HG02588 (cell line): ENCODE measurements around the gene SVIP.

Source experiments
- ATAC-seq: cut with Tn5 transposase; IDR thresholded peaks from one replicate; pipeline ENCODE4 v1.9.1; 2021; ENCODE audit warnings: mild to moderate bottlenecking, moderate library complexity; ENCODE audit not compliant: unreplicated experiment

Gene SVIP

DNA sequence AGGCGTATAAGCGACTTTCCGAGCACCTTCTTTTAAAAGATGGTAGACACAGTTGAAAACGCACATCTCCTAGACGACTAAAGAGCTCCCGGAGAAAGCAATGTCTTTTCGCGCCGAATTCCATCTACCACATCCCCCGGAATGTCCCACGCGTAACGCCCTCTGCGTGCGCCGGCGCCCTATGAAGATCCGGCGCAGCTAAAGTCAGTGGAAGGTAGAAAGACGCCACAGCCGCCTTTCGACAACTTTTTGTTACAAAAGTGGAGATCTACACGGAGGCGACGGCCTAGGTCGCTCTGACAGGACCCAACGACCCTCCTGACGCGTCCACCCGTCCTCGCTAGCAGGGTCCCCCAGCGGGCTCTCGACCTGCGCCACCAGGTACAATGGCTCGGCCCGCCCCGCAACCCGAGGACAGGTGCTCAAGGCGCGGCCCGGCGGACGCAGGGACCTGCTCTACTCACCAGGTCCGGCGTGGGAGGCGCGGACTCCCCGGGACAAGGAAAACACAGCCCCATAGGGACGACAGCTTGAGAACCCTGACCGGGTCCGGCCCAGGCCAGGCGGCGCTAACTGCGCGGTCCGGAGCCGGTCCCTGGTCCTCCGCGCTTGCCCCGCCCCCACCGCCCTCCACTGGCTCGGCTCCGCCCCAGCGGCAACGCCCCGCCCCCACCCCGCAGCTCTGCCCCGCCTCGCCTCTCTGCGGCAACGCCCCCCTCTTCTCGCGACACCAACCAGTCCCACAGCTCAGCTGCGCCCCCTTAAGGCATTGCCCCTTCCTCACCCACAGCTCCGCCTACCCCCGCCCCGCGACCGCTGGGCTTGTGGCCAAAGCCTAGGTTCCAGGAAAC lies at the start of gene SVIP:
SVIP (minus strand) TSS at position 571 of the 851 bp plus-strand sequence; CDS start at position 518, 53 bp downstream.
- ATAC-seq = peak; percentile 91

- no peak for ATAC-seq
Observed at GRCh38 chr11:22878604-22879003, 49.0 kb upstream of the SVIP start.

GRCh38 chr11:22878039-22878438 lies 48.4 kb upstream of the SVIP start:
- ATAC-seq = no peak

- peak; percentile 100 for ATAC-seq
Observed at GRCh38 chr11:22875869-22876473, 46.4 kb upstream of the SVIP start.

- ATAC-seq = no peak
Observed at GRCh38 chr11:22869325-22869724, 39.7 kb upstream of the SVIP start.

GRCh38 chr11:22860241-22860640 lies 30.6 kb upstream of the SVIP start, which contains the start of gene CCDC179:
Gene CCDC179, minus strand, starts transcription at chr11:22860474. Its CDS starts 53 bp downstream, at chr11:22860421.
- ATAC-seq = no peak

- ATAC-seq = no peak
Observed at GRCh38 chr11:22859756-22860155, 30.2 kb upstream of the SVIP start.

DNA sequence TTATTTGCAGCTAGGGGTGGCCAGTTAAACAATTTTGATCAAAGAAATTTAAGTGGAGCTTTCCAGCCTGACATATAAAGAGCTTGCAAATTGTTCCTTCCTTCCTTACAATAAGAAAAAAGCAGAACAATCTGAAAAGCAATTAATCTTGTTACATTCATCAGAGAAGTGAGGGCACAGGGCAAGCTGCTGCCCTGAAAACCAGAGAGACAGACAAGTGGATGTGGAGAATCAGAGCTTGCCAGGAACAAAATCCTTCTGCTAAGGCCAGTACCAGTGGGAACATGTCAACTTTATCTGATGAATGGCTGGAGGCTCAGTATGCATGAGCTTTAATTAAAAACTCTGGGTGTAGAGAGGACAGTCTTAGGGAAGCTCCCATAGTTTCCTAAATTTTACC lies 21.9 kb upstream of the SVIP start:
- no peak for ATAC-seq

GRCh38 chr11:22846726-22847125 lies 17.1 kb upstream of the SVIP start:
- no peak for ATAC-seq

- ATAC-seq = no peak
Observed at GRCh38 chr11:22832315-22833015, 2.9 kb upstream of the SVIP start.

GRCh38 chr11:22830082-22830414 lies 447 bp upstream of the SVIP start:
- ATAC-seq = no peak

DNA sequence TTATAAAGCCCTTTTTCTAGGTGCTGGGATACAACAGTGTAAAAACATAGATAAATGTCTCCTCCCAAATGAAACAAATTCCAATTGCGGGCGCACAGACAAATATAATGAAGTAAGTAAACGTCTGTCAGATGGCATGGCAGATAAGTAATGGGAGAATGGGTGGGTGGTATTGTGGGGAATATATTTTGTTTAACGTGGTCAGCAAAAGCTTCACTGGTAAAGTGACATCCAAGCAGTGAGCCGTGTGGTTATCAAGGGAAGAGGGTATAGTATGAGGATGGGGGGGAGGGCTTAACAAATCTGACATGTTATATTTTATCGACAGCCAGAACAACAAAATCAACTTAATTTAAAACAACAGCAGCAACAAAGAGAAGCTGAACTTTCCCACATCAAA lies 1.2 kb downstream of the SVIP start:
- no peak for ATAC-seq

GRCh38 chr11:22822203-22822602 lies 7.4 kb downstream of the SVIP start:
- no peak for ATAC-seq

GRCh38 chr11:22809893-22810292 lies 19.7 kb downstream of the SVIP start:
- ATAC-seq = no peak

DNA sequence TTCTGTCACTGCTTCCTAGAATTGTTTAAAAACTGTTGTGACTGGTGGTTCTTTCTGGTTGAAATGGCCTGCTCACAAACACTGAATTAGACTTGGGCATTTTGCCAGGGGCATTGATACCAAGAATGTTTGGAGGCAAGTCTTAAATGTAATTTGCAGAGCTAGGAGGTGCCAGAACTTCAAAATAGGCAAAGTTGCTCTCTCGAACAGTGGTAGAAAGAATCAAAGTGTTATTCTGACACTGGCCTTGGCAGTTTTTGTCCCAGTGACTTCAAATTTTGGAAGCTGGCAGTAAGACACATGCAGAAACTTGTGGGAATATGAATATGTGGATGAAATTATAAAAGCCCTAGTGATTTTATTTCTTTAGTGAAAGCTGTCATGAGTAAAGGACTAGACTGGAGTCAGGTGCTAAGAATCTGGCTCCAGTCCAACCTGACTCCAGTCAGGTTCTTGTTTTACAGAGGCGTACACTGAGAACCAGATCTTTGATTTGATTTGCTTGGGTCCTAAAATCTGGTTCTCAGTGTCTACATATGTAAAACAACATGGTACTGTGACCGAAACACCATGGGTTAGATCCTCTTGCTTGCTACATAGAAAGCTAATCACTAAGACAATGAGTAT lies 20.9 kb downstream of the SVIP start:
- ATAC-seq = peak; percentile 27

- peak; percentile 97 for ATAC-seq
Observed at GRCh38 chr11:22807855-22808570, 21.6 kb downstream of the SVIP start.

- no peak for ATAC-seq
Observed at GRCh38 chr11:22807391-22807790, 22.2 kb downstream of the SVIP start.

- ATAC-seq = no peak
Observed at GRCh38 chr11:22802861-22803260, 26.7 kb downstream of the SVIP start.

DNA sequence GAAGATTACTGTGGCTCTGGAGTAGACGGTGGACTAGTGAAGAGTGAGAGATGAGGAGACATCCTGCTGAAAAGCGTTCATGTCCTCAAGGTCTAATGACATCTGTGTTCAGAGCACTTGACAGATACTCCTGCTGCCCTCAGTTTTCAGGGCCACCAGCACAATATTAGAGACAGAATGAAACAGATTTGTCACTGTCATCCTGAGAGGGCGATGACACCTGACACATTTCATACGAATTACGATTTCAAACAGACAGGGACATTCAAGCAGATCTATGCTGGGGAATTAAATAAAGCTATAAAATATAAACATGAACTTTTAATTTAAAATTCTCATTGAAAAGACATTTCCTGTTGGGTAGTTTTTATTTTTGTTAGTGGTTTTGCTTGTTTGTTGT lies 29.1 kb downstream of the SVIP start:
- ATAC-seq = no peak

DNA sequence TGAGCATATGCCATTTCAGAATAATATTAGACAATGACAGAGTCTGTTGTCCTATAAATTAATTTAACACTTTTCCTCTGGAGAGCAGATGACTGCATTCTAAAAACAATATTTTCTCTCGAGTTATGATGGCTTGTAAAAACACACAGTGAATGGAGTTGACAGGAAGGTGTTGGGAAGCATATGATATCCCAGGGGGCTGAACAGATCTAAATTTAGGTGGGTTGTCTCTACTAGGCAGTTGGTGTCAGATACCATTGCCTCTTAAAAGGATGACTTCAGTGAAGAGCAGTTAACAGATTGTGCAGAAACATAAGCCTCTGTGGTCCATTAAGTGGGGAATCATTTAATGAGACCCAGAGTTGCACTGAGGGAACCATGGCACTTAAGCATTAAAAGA lies 30.7 kb downstream of the SVIP start:
- no peak for ATAC-seq

- no peak for ATAC-seq
Observed at GRCh38 chr11:22797047-22797446, 32.6 kb downstream of the SVIP start.
